IPS-18a (cell line): Measurements from ENCODE around the gene PAGE1.
"Not testable (repeated sequence)": the region's sequence is repeated elsewhere in the genome, so short reads cannot be mapped to it uniquely, and the experiment has no call there.

ENCODE experiments used
- H3K27ac ChIP-seq: one replicate; pipeline ENCODE4 v1.5.1; 2013; ENCODE audit warnings: low read length
- H3K27me3 ChIP-seq: one replicate; pipeline ENCODE4 v1.6.1; 2013; ENCODE audit warnings: mild to moderate bottlenecking, low read length; ENCODE audit not compliant: control insufficient read depth, insufficient read depth
- H3K36me3 ChIP-seq: one replicate; pipeline ENCODE4 v1.6.1; 2013; ENCODE audit warnings: low read depth, low read length; ENCODE audit not compliant: control insufficient read depth
- H3K4me1 ChIP-seq: one replicate; pipeline ENCODE4 v1.6.1; 2013; ENCODE audit warnings: low read depth, low read length; ENCODE audit not compliant: control insufficient read depth
- H3K4me3 ChIP-seq: one replicate; pipeline ENCODE4 v1.5.1; 2013; ENCODE audit warnings: low read length
- H3K9ac ChIP-seq: one replicate; pipeline ENCODE4 v1.6.1; 2013; ENCODE audit warnings: mild to moderate bottlenecking, low read length, moderate library complexity
- H3K9me3 ChIP-seq: one replicate; pipeline ENCODE4 v1.6.1; 2013; ENCODE audit warnings: low read depth, low read length; ENCODE audit not compliant: control insufficient read depth

PAGE1 gene, protein sequence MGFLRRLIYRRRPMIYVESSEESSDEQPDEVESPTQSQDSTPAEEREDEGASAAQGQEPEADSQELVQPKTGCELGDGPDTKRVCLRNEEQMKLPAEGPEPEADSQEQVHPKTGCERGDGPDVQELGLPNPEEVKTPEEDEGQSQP

DNA sequence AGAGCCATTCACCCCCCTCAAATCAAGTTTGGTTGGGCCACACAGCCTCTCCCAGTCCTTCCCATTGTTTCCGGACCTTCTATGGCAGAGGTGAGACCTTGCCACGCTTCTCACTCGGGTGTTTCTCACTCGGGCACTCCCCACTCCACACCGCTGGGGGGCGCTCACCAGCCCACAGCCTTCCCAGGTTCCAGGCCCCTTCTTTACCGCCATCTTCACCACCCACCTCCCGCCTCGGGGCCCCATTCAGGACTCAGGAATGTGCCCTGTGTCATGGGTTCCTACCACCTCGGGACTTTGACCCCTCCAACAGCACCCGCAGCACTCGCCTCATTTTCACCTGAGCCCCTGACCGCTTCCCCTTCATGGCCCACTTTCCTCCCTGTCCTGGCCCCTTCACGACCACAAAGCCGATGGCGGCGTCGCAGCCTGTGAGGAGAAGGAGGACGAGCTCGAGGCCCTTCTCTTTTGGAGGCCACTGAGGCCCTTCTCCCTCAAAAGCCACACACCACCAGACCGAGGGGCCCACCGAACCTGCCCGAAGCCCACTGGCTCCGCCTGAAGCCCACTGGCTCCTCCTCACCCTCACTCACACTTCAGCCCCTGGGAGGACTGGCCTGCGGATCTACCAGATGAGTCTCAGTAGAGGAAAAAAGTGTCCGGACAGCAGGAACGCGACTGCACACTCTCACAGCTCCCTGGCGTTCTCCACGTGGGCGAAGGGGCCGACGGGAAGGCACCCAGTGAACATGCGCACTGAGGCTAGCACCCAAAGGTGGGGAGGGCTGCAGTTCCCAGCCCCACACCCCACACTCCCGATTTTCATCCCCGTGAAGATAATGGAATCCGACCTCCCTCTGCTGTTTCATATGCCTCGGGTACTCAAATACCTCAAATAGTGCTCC is at the start of gene PAGE1:
Gene PAGE1 (minus strand): TSS at position 709 of the 905 bp plus-strand sequence. CDS start 1,214 bp downstream, outside the sequence.
- no peaks in the 10 kb centered on the region for H3K27me3 ChIP-seq
- no peak within 1 kb of the TSS for H3K27ac ChIP-seq
- H3K9ac ChIP-seq: no peak within 1 kb of the TSS
- H3K9me3 ChIP-seq: peaks cover 25% of the 10 kb centered on the region
- H3K4me3 ChIP-seq: no peak within 1 kb of the TSS
- no peaks in the 10 kb centered on the region for H3K4me1 ChIP-seq
- H3K36me3 ChIP-seq: no peaks in the 10 kb centered on the region

DNA sequence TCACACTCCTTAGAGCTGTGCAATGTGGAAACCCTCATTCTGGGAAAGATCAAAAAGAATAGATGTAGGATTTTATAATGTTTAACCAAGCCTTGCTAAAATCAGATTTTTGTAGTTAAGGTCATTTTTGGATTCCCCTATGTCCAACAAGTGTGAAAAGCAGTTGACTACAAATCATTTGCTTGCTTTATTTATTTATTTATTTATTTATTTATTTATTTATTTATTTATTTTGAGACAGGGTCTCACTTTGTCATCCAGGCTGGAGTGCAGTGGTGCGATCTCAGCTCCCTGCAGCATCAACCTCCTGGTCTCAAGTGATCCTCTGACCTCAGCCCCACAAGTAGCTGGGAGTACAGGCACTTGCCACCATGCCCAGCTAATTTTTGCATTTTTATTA is 45.7 kb upstream of the PAGE1 start:
- H3K36me3 ChIP-seq, H3K4me3 ChIP-seq, H3K27me3 ChIP-seq, H3K9me3 ChIP-seq, H3K4me1 ChIP-seq, H3K9ac ChIP-seq, H3K27ac ChIP-seq: not testable (repeated sequence)

DNA sequence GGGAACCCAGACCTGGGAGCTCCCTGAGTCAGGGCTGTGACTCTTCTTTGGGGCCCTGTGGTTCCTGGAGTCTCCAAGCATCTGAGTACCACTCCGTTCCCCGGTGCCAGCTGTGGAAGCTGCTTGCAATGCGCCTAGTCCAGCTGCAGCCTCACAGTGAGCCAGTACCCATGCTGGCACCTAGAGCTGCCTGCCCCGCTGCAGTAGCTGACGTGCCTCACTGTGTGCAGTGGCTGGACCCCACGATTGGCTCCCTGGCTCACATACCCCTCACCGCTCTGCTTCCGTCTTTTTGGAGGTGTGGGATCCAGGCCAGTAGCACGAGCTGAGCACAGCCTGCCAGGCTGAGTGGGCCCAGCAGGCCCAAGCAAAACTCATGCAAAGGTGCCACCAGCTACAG is 32.1 kb upstream of the PAGE1 start:
- no peaks in the 10 kb centered on the region for H3K9me3 ChIP-seq
- no peaks in the 10 kb centered on the region for H3K4me1 ChIP-seq
- H3K4me3 ChIP-seq: no peak overlapping the region
- no peak overlapping the region for H3K9ac ChIP-seq
- H3K36me3 ChIP-seq: no peaks in the 10 kb centered on the region
- H3K27me3 ChIP-seq: no peaks in the 10 kb centered on the region
- no peak overlapping the region for H3K27ac ChIP-seq

DNA sequence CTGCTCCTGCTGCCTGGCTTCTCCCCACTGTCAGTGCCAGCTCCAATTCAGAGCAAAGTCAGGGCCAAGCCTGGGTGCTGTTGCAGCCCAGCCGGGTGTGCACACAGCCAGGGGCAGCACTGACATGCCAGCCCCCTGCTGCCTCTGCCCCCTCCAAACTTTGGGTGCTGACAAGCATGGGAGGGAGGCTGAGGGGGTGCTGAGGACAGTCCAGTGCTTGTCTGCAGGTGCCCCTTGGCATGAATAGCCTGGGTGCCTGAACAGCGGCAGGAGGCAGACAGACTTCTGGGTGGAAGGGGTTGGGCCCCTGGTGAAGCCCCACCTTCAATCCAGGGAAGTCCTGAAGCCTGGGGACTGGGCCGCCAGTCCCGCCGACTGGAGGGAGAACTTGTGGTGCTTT is 31.2 kb upstream of the PAGE1 start:
- H3K4me1 ChIP-seq: no peaks in the 10 kb centered on the region
- H3K36me3 ChIP-seq: no peaks in the 10 kb centered on the region
- peaks cover 5% of the 10 kb centered on the region for H3K9me3 ChIP-seq
- no peaks in the 10 kb centered on the region for H3K27me3 ChIP-seq
- H3K4me3 ChIP-seq: no peak overlapping the region
- no peak overlapping the region for H3K9ac ChIP-seq
- no peak overlapping the region for H3K27ac ChIP-seq

DNA sequence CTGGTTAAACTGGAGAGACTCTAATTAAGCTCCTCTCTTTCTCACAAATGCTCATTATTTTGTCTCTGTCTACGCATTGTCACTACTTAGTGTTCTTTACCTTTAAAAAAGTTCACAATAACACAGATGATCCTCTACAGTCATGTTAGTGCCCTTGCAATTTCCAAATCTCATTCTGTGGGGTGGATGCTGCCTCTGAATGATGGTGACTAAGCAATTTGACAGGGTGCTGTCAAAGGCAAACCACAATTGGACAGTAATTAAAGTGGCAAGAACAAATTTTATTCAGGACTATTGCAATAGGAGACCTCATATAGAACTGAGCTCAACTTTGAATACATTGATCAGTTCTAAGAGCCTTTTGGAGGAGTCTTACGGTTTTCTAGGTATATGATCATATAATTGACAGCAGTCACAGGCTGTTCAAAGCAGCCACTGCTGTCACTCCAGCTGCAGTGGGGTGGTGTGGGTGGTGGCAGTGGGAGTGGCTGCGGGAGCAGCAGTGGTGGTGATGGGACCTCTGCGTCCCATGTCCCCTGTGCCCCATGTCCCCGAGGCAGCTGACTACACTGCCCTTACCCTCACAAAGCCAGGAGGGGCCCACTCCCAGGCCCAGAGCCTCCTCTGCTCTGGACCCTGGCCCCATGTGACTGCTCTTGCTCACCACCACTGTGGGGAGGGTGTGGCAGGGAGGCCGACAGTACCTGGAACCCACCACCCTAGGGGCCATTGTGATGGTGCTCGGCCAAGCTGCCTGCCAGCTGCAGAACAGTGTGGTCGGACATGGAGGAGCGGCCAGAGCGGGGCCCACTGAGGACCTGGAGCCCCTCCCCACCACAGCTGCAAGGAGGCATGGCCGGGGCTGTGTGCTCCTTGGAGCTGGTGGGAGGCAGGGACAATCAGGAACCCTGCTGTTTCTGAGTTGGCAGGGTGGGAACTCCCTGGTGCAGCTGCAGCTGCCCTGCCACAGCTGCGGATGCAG is 30.4 kb upstream of the PAGE1 start:
- Histone ChIP-seq H3K36me3 (no peaks in the 10 kb centered on the region), H3K4me3 (no peak overlapping the region), H3K4me1 (no peaks in the 10 kb centered on the region), H3K9ac (no peak overlapping the region), H3K27ac (no peak overlapping the region), H3K9me3 (peaks cover 7% of the 10 kb centered on the region), H3K27me3 (no peaks in the 10 kb centered on the region)

DNA sequence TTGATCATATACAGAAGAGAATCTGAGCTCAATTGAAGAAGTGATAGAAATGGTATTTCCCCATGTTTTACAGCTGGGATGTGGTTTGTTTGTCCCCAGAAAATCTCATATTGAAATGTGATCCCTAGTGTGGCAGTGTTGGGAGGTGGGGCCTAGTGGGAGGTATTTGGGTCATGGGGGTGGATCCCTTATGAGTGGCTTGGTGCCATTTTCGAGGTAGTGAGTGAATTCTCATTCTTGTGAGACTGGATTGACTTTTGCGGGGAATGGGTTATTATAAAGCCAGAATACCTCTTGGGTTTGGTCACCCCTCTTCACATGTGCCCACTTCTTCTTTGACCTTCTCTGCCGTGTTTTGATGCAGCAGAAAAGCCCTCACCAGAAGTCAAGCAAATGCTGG is 29.6 kb upstream of the PAGE1 start:
- Histone ChIP-seq H3K4me3 (no peak overlapping the region), H3K9ac (no peak overlapping the region), H3K27me3 (no peaks in the 10 kb centered on the region), H3K9me3 (peaks cover 7% of the 10 kb centered on the region), H3K36me3 (no peaks in the 10 kb centered on the region), H3K27ac (no peak overlapping the region), H3K4me1 (no peaks in the 10 kb centered on the region)

- H3K36me3 ChIP-seq, H3K4me1 ChIP-seq, H3K27me3 ChIP-seq, H3K4me3 ChIP-seq, H3K27ac ChIP-seq, H3K9ac ChIP-seq: not testable (repeated sequence)
- H3K9me3 ChIP-seq: peaks cover 11% of the 10 kb centered on the region
These were observed 24.3 kb upstream of the PAGE1 start for GRCh38 chrX:49720106-49720505.

- Histone ChIP-seq H3K4me1 (no peaks in the 10 kb centered on the region), H3K36me3 (no peaks in the 10 kb centered on the region), H3K9me3 (peaks cover 7% of the 10 kb centered on the region), H3K27me3 (no peaks in the 10 kb centered on the region), H3K4me3 (no peak overlapping the region), H3K27ac (no peak overlapping the region), H3K9ac (no peak overlapping the region)
These were observed 16.8 kb upstream of the PAGE1 start for GRCh38 chrX:49712577-49712976.

GRCh38 chrX:49710744-49711319 is 15.0 kb upstream of the PAGE1 start:
- H3K4me1 ChIP-seq: no peaks in the 10 kb centered on the region

DNA sequence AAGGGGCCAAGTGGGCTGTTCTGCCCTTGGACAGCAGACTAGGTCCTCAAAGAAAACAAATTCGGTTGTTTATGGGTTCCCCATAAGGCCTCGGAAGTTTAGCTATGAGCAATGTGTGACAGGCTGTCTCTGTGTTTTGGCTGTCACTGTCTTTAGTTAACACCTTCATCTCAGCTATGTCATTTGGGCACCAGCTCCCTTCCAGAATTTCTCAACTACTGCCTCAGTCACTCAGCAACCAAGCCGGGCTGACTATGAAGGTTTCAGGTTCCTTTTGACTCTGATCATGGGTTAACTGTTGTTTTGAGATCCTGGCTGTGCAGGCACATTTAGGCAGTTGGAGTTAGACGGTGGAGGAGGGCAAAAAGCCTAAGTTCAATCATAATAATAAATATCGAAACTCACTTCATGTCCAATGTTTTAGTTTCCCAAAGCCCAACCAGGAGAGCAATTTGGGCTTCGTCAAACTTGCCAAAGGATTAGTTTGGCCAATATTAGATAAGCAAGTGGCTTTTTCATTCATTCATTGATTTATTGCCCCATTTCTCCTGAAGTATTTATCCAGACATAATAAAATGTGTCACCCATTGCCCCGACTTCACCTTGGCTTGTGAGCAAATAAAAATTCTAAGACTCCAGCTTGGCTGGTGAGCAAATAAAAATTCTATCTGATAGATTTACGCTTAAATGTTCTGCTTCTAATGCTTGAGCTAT is 9.1 kb upstream of the PAGE1 start:
- Histone ChIP-seq H3K9me3 (peaks cover 7% of the 10 kb centered on the region), H3K27ac (no peak overlapping the region), H3K4me1 (no peaks in the 10 kb centered on the region), H3K4me3 (no peak overlapping the region), H3K36me3 (no peaks in the 10 kb centered on the region), H3K9ac (no peak overlapping the region), H3K27me3 (no peaks in the 10 kb centered on the region)

More at GRCh38 chrX:49710744-49711319, 15.0 kb upstream of the PAGE1 start:
- Histone ChIP-seq H3K4me3 (no peak overlapping the region), H3K27ac (no peak overlapping the region), H3K36me3 (no peaks in the 10 kb centered on the region), H3K27me3 (no peaks in the 10 kb centered on the region), H3K9ac (no peak overlapping the region), H3K9me3 (peaks cover 6% of the 10 kb centered on the region)
